ENCODE results near the gene GUCY1A2. TPM values are rescaled to one million over a fixed set of nuclear protein-coding genes. Genes with fewer than 3 reads are reported as not detected.
"Not testable (repeated sequence)": the region's sequence is repeated elsewhere in the genome, so short reads cannot be mapped to it uniquely, and the experiment has no call there.

The GUCY1A2 gene
- total RNA-seq, 2 donors from 2014 or later = 0.37 to 1.2 TPM

GRCh38 chr11:106787454-106787853 is 230.8 kb downstream of the GUCY1A2 start:
- ATAC-seq = no peak
- intact Hi-C loops (cut with DNase I, micrococcal nuclease) = no loop called here
- no peak for DNase-seq

DNA sequence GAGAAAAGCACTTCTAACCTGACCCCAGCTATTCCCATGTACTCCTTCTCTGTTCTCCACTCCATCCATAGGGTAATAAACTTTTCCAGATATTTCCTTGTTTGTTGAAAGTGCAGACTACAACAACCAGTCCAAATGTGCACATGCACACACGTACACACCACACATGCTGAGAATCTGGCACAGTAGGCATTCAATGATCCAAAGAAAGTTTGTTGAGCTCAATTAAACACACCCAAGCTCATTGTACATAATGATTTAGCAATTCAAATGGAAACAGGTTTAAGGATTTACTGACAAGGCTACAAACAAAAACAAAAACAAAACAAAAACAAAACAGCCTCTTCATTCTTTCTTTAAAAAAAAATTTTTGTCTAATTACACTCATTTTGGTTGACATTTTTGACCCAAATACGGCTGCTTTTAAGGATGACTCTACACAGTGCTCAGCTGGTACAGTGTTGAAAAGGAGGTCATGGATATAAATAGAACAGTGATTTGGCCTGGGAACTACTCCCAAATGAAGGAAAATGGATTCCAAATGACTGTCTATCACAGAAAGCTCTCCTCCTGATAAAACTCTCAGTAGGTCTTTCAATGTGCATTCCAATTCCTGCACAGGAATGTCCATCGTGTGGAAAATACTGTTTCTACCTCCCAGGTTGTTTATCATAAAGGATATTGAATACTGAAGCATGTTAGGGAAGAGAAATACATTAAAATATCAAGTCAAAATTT is 232.2 kb downstream of the GUCY1A2 start:
- no peak for DNase-seq
- intact Hi-C loops (cut with DNase I, micrococcal nuclease) = no loop called here
- ATAC-seq = no peak

- ATAC-seq; intact Hi-C loops (cut with DNase I, micrococcal nuclease); DNase-seq: not testable (repeated sequence)
Observed at GRCh38 chr11:106777302-106777701, 241.0 kb downstream of the GUCY1A2 start.

- DNase-seq (no peak), ATAC-seq (no peak)
- intact Hi-C loops (cut with DNase I, micrococcal nuclease) = no loop called here
Observed at GRCh38 chr11:106770489-106771085, 247.7 kb downstream of the GUCY1A2 start.

- ATAC-seq (no peak), DNase-seq (no peak)
- intact Hi-C loops (cut with DNase I, micrococcal nuclease) = no loop called here
Observed at GRCh38 chr11:106765469-106766258, 252.6 kb downstream of the GUCY1A2 start.

DNA sequence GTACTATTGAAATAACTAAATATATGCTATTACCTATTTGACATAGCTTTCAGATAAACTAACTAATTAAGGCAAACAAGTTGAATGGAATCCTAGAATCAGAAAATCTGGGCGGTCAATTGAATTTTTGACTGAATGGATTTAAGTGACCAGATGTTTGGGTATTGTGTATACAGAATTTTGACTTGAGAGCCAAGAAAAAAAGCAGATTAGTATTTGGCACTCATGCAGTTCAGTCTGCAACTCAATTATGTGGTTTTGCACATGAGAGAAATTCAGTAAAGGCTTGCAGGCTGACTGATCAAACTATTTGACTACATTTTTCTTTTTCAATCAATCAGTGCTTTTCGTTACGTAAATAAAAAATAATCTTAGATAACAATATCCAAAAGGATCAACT is 254.8 kb downstream of the GUCY1A2 start:
- ATAC-seq (no peak), DNase-seq (no peak)
- intact Hi-C loops (cut with DNase I, micrococcal nuclease) = no loop called here

DNA sequence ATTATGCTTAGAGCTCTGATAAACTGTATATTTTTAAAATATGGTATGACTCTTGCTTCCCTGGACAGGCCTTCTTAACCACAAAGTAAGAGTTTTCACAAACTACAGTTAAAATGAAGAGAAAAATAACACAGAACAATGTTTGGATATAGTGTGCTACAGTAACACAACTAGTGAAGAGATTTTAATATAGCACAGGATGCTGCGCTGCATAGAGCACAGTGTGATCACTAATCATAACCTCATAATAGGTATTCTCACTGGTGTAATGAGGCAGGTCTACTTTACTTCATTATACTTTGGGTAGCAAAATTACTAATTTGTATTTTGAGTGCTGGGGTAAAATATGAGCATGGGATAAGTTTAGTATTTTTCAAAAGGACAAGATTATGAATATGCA is 256.5 kb downstream of the GUCY1A2 start:
- ATAC-seq (no peak), DNase-seq (no peak)
- intact Hi-C loops (cut with DNase I, micrococcal nuclease) = no loop called here

DNA sequence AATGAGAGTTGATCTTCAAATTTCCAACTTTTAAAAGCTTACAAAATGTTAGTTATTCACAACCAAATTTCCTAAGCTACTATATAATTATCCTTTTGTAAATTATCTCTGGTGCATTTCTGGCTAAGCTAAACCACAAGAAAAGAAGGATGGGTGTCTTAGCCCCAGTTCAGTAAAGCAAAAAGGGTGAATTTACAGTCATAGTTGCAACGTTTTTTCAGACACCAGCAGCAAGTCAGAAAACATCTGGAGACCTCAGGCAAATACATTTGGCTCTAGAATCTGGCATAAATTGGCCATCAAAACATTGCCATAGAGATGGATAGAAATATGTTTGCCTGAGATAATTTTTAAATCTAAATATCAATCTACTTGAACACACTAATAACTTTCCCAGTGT is 257.0 kb downstream of the GUCY1A2 start:
- no peak for DNase-seq
- ATAC-seq = no peak
- intact Hi-C loops (cut with DNase I, micrococcal nuclease) = no loop called here

GRCh38 chr11:106748059-106748458 is 270.2 kb downstream of the GUCY1A2 start:
- intact Hi-C loops (cut with DNase I, micrococcal nuclease) = no loop called here

GRCh38 chr11:106745941-106746340 is 272.3 kb downstream of the GUCY1A2 start:
- intact Hi-C loops (cut with DNase I, micrococcal nuclease) = no loop called here
- no peak for ATAC-seq
- DNase-seq = no peak

More at GRCh38 chr11:106748059-106748458, 270.2 kb downstream of the GUCY1A2 start:
- DNase-seq (no peak), ATAC-seq (no peak)

GRCh38 chr11:106733635-106734034 is 284.6 kb downstream of the GUCY1A2 start:
- no peak for ATAC-seq
- intact Hi-C loops (cut with DNase I, micrococcal nuclease) = no loop called here
- no peak for DNase-seq

- ATAC-seq (no peak), DNase-seq (no peak)
- intact Hi-C loops (cut with DNase I, micrococcal nuclease) = no loop called here
Observed at GRCh38 chr11:106728859-106729258, 289.4 kb downstream of the GUCY1A2 start.

DNA sequence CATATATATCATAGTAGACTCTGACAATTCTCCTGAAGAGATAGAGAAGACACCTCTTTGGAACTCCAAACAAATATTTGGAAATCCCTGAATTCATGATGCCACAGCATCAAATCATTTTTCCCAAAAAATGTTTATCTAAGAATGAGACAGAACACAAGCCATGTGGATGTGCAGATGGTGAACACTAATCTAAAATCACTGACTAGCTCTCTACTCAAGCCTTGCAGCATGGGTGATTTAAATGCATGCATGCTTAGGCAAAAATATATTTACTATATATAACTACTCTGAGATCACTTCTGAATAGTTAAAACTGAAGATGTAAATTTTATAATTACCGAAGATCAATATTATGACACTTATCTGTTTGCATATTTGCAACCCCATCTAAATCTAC is 289.9 kb downstream of the GUCY1A2 start:
- ATAC-seq = no peak
- no peak for DNase-seq
- intact Hi-C loops (cut with DNase I, micrococcal nuclease) = no loop called here

DNA sequence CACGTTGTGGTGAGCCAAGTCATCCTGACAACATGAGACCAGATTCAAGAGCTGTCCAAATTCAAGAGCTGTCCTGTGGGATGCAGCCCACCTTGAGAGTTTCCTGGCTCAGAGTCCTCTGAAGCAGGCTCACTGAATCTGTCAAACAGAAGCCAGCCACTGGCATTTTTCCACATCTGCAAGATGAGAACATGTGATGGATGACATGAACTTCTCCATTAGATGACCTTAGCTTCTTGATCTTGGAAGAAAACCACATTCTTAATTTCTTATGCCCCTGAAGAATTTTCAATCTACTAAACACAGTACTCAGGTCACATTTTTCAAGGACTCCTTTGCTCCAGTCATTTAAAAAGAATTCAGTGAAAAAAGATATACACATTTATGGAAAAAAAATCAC is 291.0 kb downstream of the GUCY1A2 start:
- DNase-seq (no peak), ATAC-seq (no peak)
- intact Hi-C loops (cut with DNase I, micrococcal nuclease) = no loop called here

GRCh38 chr11:106724293-106724892 is 293.9 kb downstream of the GUCY1A2 start:
- intact Hi-C loops (cut with DNase I, micrococcal nuclease) = no loop called here
- ATAC-seq (no peak), DNase-seq (no peak)

- intact Hi-C loops (cut with DNase I, micrococcal nuclease) = no loop called here
- no peak for ATAC-seq
Observed at GRCh38 chr11:106723071-106723470, 295.2 kb downstream of the GUCY1A2 start.

GRCh38 chr11:106717222-106717621 is 301.1 kb downstream of the GUCY1A2 start:
- no peak for DNase-seq
- no peak for ATAC-seq
- intact Hi-C loops (cut with DNase I, micrococcal nuclease) = no loop called here

More at GRCh38 chr11:106723071-106723470, 295.2 kb downstream of the GUCY1A2 start:
- DNase-seq = no peak

- ATAC-seq = no peak
- intact Hi-C loops (cut with DNase I, micrococcal nuclease) = no loop called here
Observed at GRCh38 chr11:106714199-106714598, 304.1 kb downstream of the GUCY1A2 start.

GRCh38 chr11:106708348-106708747 is 309.9 kb downstream of the GUCY1A2 start:
- DNase-seq = no peak
- intact Hi-C loops (cut with DNase I, micrococcal nuclease) = no loop called here
- no peak for ATAC-seq

More at GRCh38 chr11:106714199-106714598, 304.1 kb downstream of the GUCY1A2 start:
- DNase-seq = no peak
